ENCODE results near the gene SIX5. TPM values are rescaled to one million over a fixed set of nuclear protein-coding genes. Genes with fewer than 3 reads are reported as not detected.
A peak's percentile ranks its signal among the peaks of the same experiment; 100 is the strongest.

SIX5 gene
- total RNA-seq, 1 experiment from 2014 or later, result 26.0 TPM

GRCh38 chr19:45765702-45766295 lies 3.3 kb downstream of the SIX5 start:
- Mint-ChIP-seq H3K9me3 (no peaks in the 10 kb centered on the region), H3K27me3 (ENCODE audit: low read depth) (no peaks in the 10 kb centered on the region), H3K27ac (no peak overlapping the region), H3K4me1 (peaks cover 18% of the 10 kb centered on the region), H3K36me3 (no peaks in the 10 kb centered on the region), H3K4me3 (peak overlapping the region; percentile 37; the same call in 1 of the 2 replicates)
- no peak for ATAC-seq
- POLR2A ChIA-PET, result interaction anchor here (1.6 kb wide), 1 partner anchor 48 kb away, joined by 8 read pairs; no protein-coding TSS in a partner anchor
- TF ChIP-seq TEAD1 (CRISPR knock-in tag; IDR thresholded peaks at IDR 0.05) (no peak), RELA (CRISPR knock-in tag; IDR thresholded peaks at IDR 0.05; ENCODE audit: borderline replicate concordance) (peak; percentile 40; the same call in 1 of the 2 replicates)
- no peak for DNase-seq (ENCODE audit: low spot score)
- CTCF ChIA-PET, result interaction anchor here (0.6 to 2.4 kb wide), 6 partner anchors 12 to 74 kb away, joined by 3 to 7 read pairs (median 4); partner anchors contain the start of genes DMPK, QPCTL and SNRPD2

- Mint-ChIP-seq H3K4me1 (peaks cover 18% of the 10 kb centered on the region), H3K9me3 (no peaks in the 10 kb centered on the region), H3K27me3 (ENCODE audit: low read depth) (peaks cover 3% of the 10 kb centered on the region; the same call in 1 of the 2 replicates), H3K36me3 (no peaks in the 10 kb centered on the region), H3K4me3 (peak overlapping the region; percentile 48), H3K27ac (peak overlapping the region; percentile 49; the same call in 1 of the 2 replicates)
- no peak for TF ChIP-seq AFF4 (CRISPR knock-in tag; IDR thresholded peaks at IDR 0.05; ENCODE audit: borderline replicate concordance)
- no peak for TF ChIP-seq USF2 (CRISPR knock-in tag; IDR thresholded peaks at IDR 0.05)
- TF ChIP-seq FOXJ3 (CRISPR knock-in tag; IDR thresholded peaks at IDR 0.05; ENCODE audit: borderline replicate concordance), result no peak
- no peak for TF ChIP-seq ZNF423 (CRISPR knock-in tag; IDR thresholded peaks at IDR 0.05)
- no peak for TF ChIP-seq SP1 (CRISPR knock-in tag; conservative IDR thresholded peaks at IDR 0.05)
- TF ChIP-seq E2F1 (CRISPR knock-in tag; IDR thresholded peaks at IDR 0.05), result no peak
- TF ChIP-seq, protein P1, sequence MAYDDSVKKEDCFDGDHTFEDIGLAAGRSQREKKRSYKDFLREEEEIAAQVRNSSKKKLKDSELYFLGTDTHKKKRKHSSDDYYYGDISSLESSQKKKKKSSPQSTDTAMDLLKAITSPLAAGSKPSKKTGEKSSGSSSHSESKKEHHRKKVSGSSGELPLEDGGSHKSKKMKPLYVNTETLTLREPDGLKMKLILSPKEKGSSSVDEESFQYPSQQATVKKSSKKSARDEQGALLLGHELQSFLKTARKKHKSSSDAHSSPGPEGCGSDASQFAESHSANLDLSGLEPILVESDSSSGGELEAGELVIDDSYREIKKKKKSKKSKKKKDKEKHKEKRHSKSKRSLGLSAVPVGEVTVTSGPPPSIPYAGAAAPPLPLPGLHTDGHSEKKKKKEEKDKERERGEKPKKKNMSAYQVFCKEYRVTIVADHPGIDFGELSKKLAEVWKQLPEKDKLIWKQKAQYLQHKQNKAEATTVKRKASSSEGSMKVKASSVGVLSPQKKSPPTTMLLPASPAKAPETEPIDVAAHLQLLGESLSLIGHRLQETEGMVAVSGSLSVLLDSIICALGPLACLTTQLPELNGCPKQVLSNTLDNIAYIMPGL (CRISPR knock-in tag; IDR thresholded peaks at IDR 0.05), result no peak
- TF ChIP-seq NFE2L1 (CRISPR knock-in tag; IDR thresholded peaks at IDR 0.05), result no peak
- TF ChIP-seq PRRX2 (CRISPR knock-in tag; IDR thresholded peaks at IDR 0.05), result no peak
- TF ChIP-seq ZNF219 (CRISPR knock-in tag; IDR thresholded peaks at IDR 0.05; ENCODE audit: borderline replicate concordance), result no peak
- TF ChIP-seq TEAD1 (CRISPR knock-in tag; IDR thresholded peaks at IDR 0.05), result no peak
- DNase-seq (ENCODE audit: low spot score) (no peak), ATAC-seq (no peak)
- POLR2A ChIA-PET, result interaction anchor here (0.8 to 1.6 kb wide), 2 partner anchors 48 to 72 kb away, joined by 3 to 8 read pairs; partner anchors contain the start of gene QPCTL
- CTCF ChIA-PET, result interaction anchor here (0.6 to 1.8 kb wide), 8 partner anchors 10 to 73 kb away, joined by 3 to 8 read pairs (median 5); partner anchors contain the start of genes DMPK, FBXO46, QPCTL and SNRPD2
These were observed 3.9 kb downstream of the SIX5 start for GRCh38 chr19:45764945-45765701.

Data from WTC11 (cell line).